Stimulated activated naive CD8-positive, alpha-beta T cell treated with anti-CD3 and anti-CD28 coated beads, Interleukin-15, Interleukin-2, amounts not matched to agents 100 ng/mL and 50 ng/mL, for 24 hours (primary cell): ENCODE data around the gene PLCL1.

Source experiments
- H3K27ac Mint-ChIP-seq: one replicate; pipeline ENCODE4 v1.8.0; 2021; ENCODE audit warnings: mild to moderate bottlenecking, mixed read lengths
- H3K27me3 Mint-ChIP-seq: one replicate; pipeline ENCODE4 v1.8.0; 2021; ENCODE audit warnings: mixed read lengths
- H3K36me3 Mint-ChIP-seq: one replicate; pipeline ENCODE4 v1.8.0; 2021; ENCODE audit warnings: low read depth, mixed read lengths
- H3K4me1 Mint-ChIP-seq: one replicate; pipeline ENCODE4 v1.8.0; 2021; ENCODE audit warnings: low read depth, mixed read lengths
- H3K4me3 Mint-ChIP-seq: one replicate; pipeline ENCODE4 v1.8.0; 2021; ENCODE audit warnings: mild to moderate bottlenecking, mixed read lengths
- H3K9me3 Mint-ChIP-seq: one replicate; pipeline ENCODE4 v1.8.0; 2021; ENCODE audit warnings: mixed read lengths

The PLCL1 gene

GRCh38 chr2:198084156-198084555, 279.8 kb downstream of the PLCL1 start:
- H3K27ac Mint-ChIP-seq: no peak overlapping the region
- H3K9me3 Mint-ChIP-seq: no peaks in the 10 kb centered on the region
- peaks cover 16% of the 10 kb centered on the region for H3K36me3 Mint-ChIP-seq
- no peaks in the 10 kb centered on the region for H3K4me1 Mint-ChIP-seq
- no peaks in the 10 kb centered on the region for H3K27me3 Mint-ChIP-seq
- no peak overlapping the region for H3K4me3 Mint-ChIP-seq

- Mint-ChIP-seq H3K27me3 (no peaks in the 10 kb centered on the region), H3K4me1 (peaks cover 10% of the 10 kb centered on the region), H3K9me3 (no peaks in the 10 kb centered on the region), H3K36me3 (no peaks in the 10 kb centered on the region), H3K27ac (no peak overlapping the region), H3K4me3 (no peak overlapping the region)
Measured at GRCh38 chr2:198096002-198096401, 291.6 kb downstream of the PLCL1 start.

- Mint-ChIP-seq H3K9me3 (no peaks in the 10 kb centered on the region), H3K27ac (no peak overlapping the region), H3K27me3 (no peaks in the 10 kb centered on the region), H3K4me3 (no peak overlapping the region), H3K4me1 (peaks cover 10% of the 10 kb centered on the region), H3K36me3 (peaks cover 3% of the 10 kb centered on the region)
Measured at GRCh38 chr2:198096965-198097364, 292.6 kb downstream of the PLCL1 start.

DNA sequence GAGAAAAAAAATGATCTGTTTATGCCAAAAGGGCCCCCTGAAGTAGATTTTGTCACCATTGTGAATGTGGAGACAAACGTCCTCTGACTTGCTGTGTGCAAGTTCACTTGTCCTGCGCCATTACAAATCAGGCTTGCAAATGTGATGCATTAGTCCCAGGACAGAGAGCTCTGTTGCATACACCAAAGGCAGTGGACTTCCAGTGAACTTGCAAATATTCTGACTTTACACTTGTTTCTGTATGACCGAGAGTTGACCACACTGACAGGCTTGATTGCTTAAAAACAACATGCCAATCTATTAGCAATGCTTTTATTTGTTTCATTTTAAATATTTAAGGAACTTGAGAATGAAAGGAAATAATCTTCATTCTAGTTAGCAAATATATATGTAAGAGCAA, 293.2 kb downstream of the PLCL1 start:
- Mint-ChIP-seq H3K4me3 (no peak overlapping the region), H3K27me3 (no peaks in the 10 kb centered on the region), H3K27ac (no peak overlapping the region), H3K36me3 (peaks cover 3% of the 10 kb centered on the region), H3K9me3 (no peaks in the 10 kb centered on the region), H3K4me1 (peaks cover 10% of the 10 kb centered on the region)

GRCh38 chr2:198098386-198098785, 294.0 kb downstream of the PLCL1 start:
- Mint-ChIP-seq H3K4me3 (no peak overlapping the region), H3K27me3 (no peaks in the 10 kb centered on the region), H3K36me3 (peaks cover 3% of the 10 kb centered on the region), H3K27ac (no peak overlapping the region), H3K4me1 (peaks cover 10% of the 10 kb centered on the region), H3K9me3 (no peaks in the 10 kb centered on the region)

DNA sequence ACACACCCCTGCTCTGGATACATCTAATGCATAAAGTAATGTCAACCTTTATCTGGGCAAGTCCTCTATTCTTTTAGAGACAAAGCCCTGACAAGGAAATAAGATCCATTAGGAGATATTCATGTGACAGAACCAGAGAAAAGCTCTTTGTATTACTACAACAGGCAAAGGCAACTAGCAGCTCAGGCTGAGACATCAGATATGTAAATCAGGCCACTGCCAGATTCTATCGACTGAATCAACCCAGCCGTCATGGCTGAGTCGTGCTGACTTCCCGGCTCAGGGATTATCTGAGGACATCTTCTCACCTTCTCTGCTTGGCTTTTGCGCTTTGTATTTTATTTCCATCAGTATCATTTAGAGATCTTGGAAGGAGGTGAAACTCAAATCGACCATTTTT, 294.5 kb downstream of the PLCL1 start:
- peaks cover 3% of the 10 kb centered on the region for H3K36me3 Mint-ChIP-seq

GRCh38 chr2:198100346-198100745, 296.0 kb downstream of the PLCL1 start:
- Mint-ChIP-seq H3K9me3 (no peaks in the 10 kb centered on the region), H3K36me3 (peaks cover 12% of the 10 kb centered on the region), H3K27me3 (no peaks in the 10 kb centered on the region), H3K4me1 (peaks cover 10% of the 10 kb centered on the region), H3K4me3 (no peak overlapping the region), H3K27ac (no peak overlapping the region)

More for the DNA sequence above, 294.5 kb downstream of the PLCL1 start:
- H3K27ac Mint-ChIP-seq: no peak overlapping the region
- no peaks in the 10 kb centered on the region for H3K27me3 Mint-ChIP-seq
- H3K9me3 Mint-ChIP-seq: no peaks in the 10 kb centered on the region
- no peak overlapping the region for H3K4me3 Mint-ChIP-seq
- H3K4me1 Mint-ChIP-seq: peaks cover 10% of the 10 kb centered on the region

GRCh38 chr2:198101688-198102087, 297.3 kb downstream of the PLCL1 start:
- Mint-ChIP-seq H3K4me3 (no peak overlapping the region), H3K9me3 (no peaks in the 10 kb centered on the region), H3K36me3 (peaks cover 13% of the 10 kb centered on the region), H3K27me3 (no peaks in the 10 kb centered on the region), H3K27ac (no peak overlapping the region), H3K4me1 (peaks cover 10% of the 10 kb centered on the region)

DNA sequence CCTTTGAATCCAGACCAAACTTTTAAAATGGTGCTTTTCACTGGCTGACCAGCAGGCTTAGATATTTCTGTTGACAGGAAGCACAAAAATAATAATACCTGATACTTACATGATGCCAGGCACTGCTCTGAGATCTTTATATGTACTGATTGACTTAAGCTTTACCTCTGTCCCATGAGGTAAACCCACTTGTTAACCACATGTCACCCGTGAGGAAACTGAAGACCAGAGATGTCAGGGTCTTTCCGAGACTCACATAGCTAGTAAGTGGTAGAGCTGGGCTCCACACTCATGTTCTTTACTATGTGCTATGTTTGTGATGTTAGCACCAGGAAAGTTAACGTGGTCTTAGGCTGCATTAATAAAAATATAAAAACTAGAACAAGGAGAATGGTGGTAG, 297.7 kb downstream of the PLCL1 start:
- no peak overlapping the region for H3K27ac Mint-ChIP-seq
- H3K9me3 Mint-ChIP-seq: no peaks in the 10 kb centered on the region
- H3K4me1 Mint-ChIP-seq: peaks cover 10% of the 10 kb centered on the region
- peaks cover 13% of the 10 kb centered on the region for H3K36me3 Mint-ChIP-seq
- no peaks in the 10 kb centered on the region for H3K27me3 Mint-ChIP-seq
- no peak overlapping the region for H3K4me3 Mint-ChIP-seq

DNA sequence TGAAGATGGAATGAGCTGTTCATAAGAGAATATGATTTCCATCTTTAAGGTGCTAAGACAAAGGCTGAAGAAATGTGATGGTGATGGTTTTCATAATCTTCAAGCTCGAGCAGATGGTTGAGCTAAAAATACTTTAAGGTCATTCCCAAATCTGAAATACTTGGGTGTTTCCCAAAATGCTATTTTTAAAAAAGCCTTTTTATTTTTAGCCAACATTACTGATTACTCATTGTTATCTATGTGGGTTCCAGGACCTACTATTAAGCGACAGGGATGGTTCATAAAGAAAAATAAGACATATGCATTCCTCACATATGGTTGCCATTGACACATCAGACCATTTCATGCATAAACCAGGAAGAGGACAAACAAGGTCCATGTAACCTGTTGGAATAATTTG, 298.5 kb downstream of the PLCL1 start:
- no peaks in the 10 kb centered on the region for H3K27me3 Mint-ChIP-seq

GRCh38 chr2:198106621-198107385, 302.4 kb downstream of the PLCL1 start:
- H3K36me3 Mint-ChIP-seq: peaks cover 10% of the 10 kb centered on the region
- H3K4me1 Mint-ChIP-seq: no peaks in the 10 kb centered on the region
- H3K27me3 Mint-ChIP-seq: no peaks in the 10 kb centered on the region
- H3K27ac Mint-ChIP-seq: no peak overlapping the region
- H3K9me3 Mint-ChIP-seq: no peaks in the 10 kb centered on the region
- H3K4me3 Mint-ChIP-seq: no peak overlapping the region

More for the DNA sequence above, 298.5 kb downstream of the PLCL1 start:
- no peaks in the 10 kb centered on the region for H3K9me3 Mint-ChIP-seq
- H3K36me3 Mint-ChIP-seq: peaks cover 13% of the 10 kb centered on the region
- peaks cover 10% of the 10 kb centered on the region for H3K4me1 Mint-ChIP-seq
- H3K27ac Mint-ChIP-seq: no peak overlapping the region
- no peak overlapping the region for H3K4me3 Mint-ChIP-seq

DNA sequence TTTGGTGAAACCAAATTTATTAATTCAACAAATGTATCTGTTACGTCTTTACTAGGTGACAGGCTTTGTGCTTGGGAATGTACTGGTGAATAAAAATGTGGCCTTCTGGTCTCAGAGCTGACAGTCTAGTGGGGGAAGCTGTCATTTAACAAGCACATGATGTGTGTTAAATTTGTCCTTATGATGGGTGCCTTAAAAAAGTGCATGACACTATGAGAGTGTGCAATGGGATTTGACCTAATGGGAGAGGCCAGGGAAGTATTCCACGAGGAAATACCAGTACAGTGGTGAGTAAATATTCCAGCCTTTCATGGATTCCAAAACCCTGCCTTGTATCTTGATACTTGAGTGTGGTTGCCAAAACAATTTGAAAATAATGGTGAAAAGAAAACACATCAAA, 308.9 kb downstream of the PLCL1 start:
- no peaks in the 10 kb centered on the region for H3K36me3 Mint-ChIP-seq
- H3K27me3 Mint-ChIP-seq: no peaks in the 10 kb centered on the region
- H3K9me3 Mint-ChIP-seq: no peaks in the 10 kb centered on the region

DNA sequence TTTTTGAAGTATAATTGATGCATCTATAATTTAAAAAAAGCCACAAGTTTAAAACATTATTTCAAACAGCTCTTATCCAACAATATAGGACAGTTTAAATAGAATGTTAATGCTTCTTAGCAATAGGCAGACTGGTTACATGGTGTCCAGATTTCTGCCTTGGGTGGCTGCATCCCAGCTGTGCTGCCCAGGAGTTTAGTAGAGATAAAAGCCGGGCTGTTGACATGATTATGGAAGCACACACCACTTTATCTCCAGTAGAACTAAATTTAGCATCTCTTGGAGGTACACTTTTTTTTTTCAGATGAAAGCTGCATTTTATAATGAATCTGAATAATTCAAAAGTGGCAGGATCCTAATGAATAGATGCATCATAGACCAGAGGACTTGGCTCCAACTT, 309.7 kb downstream of the PLCL1 start:
- Mint-ChIP-seq H3K36me3 (no peaks in the 10 kb centered on the region), H3K9me3 (no peaks in the 10 kb centered on the region), H3K4me3 (no peak overlapping the region), H3K27me3 (no peaks in the 10 kb centered on the region), H3K27ac (no peak overlapping the region), H3K4me1 (peaks cover 4% of the 10 kb centered on the region)

More for the DNA sequence above, 308.9 kb downstream of the PLCL1 start:
- Mint-ChIP-seq H3K27ac (no peak overlapping the region), H3K4me1 (peaks cover 4% of the 10 kb centered on the region), H3K4me3 (no peak overlapping the region)

DNA sequence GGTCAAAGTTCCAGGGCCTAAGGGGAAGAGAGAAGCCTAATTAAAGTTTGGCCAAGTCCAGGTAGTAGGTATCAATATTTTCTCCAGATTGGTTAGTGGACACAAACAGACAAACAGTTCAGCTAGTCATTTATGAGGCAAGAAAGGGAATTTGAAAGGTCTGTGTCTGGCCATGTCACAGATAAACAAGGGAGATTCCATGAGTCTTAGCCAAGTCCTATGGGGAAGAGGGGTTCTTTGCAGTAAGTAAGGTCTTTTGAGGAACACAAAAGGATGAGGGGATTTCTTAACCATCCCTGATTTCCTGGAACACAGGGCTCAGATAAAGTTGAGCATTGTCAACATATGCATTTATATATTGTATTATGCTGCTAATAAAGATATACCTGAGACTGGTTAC, 310.8 kb downstream of the PLCL1 start:
- Mint-ChIP-seq H3K4me3 (no peak overlapping the region), H3K36me3 (peaks cover 5% of the 10 kb centered on the region), H3K4me1 (peaks cover 4% of the 10 kb centered on the region), H3K27ac (no peak overlapping the region), H3K9me3 (no peaks in the 10 kb centered on the region), H3K27me3 (no peaks in the 10 kb centered on the region)

DNA sequence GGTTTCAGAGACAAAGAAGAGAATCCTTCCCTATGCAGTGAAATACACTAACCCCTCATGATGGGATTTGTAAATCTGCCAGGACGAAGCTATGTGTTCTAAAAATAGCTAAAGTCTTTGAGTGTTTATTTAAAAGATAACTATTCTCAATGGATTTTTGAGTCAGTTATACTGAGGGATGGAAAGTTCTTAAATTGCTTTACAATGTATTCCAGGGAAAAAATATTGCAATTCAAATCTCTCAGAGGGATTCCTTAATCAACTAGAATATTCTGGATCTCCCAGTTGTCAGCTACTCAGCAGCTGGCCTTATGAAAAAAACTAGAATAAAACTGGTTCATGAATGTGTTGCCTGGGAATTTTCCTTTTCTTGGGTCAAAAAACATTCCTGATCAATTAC, 312.4 kb downstream of the PLCL1 start:
- no peaks in the 10 kb centered on the region for H3K27me3 Mint-ChIP-seq
- H3K27ac Mint-ChIP-seq: no peak overlapping the region
- no peak overlapping the region for H3K4me3 Mint-ChIP-seq
- H3K4me1 Mint-ChIP-seq: peaks cover 4% of the 10 kb centered on the region
- peaks cover 5% of the 10 kb centered on the region for H3K36me3 Mint-ChIP-seq
- H3K9me3 Mint-ChIP-seq: peaks cover 6% of the 10 kb centered on the region
